ENCODE data around the gene TMEM132A. TPM values are rescaled to one million over a fixed set of nuclear protein-coding genes. Genes with fewer than 3 reads are reported as not detected.

The TMEM132A gene
- total RNA-seq, 1 experiment from 2014 or later: 114 TPM

GRCh38 chr11:60982184-60982583 lies 57.9 kb downstream of the TMEM132A start:
- TF ChIP-seq ELF4 (CRISPR knock-in tag; IDR thresholded peaks at IDR 0.05; ENCODE audit: low read depth) (no peak), CREB1 (CRISPR knock-in tag; IDR thresholded peaks at IDR 0.05) (no peak)
- H3K36me3 Mint-ChIP-seq: no peaks in the 10 kb centered on the region
- H3K4me1 Mint-ChIP-seq: no peaks in the 10 kb centered on the region
- ATAC-seq (no peak), DNase-seq (ENCODE audit: low spot score) (no peak)
- no peak overlapping the region for H3K4me3 Mint-ChIP-seq
- no peaks in the 10 kb centered on the region; the same call in 1 of the 2 replicates for H3K27me3 Mint-ChIP-seq (ENCODE audit: low read depth)
- ChIA-PET CTCF (interaction anchor here (1.4 kb wide), 1 partner anchor 12 kb away, joined by 9 read pairs; no protein-coding TSS in a partner anchor), POLR2A (no interaction called here)
- H3K9me3 Mint-ChIP-seq: no peaks in the 10 kb centered on the region
- H3K27ac Mint-ChIP-seq: no peak overlapping the region

DNA sequence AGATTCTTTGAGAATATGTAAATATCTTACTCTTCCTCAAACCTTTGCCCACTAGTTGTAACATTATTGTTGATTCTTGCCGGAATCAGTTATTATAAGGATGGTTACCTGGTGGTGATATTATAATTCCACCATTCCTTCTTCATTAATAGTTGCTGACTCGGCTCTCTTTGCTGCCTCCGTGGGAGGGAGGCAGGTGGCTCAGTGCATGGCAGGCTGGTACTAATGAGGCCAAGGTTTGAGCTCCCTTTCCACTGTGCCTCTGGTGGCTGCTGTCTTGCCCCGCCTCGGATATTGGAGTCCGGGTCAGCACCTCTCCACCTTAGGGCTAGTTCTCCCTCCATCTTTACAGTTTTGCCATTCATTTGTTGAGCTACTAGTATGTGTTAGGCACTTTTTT lies 59.9 kb downstream of the TMEM132A start:
- no peaks in the 10 kb centered on the region; the same call in none of the 2 replicates for H3K27me3 Mint-ChIP-seq (ENCODE audit: low read depth)
- H3K4me3 Mint-ChIP-seq: no peak overlapping the region
- DNase-seq (ENCODE audit: low spot score) (no peak), ATAC-seq (no peak)
- CTCF ChIA-PET: interaction anchor here (1.4 to 1.5 kb wide), 2 partner anchors 13 to 14 kb away, joined by 3 to 6 read pairs; no protein-coding TSS in a partner anchor
- H3K27ac Mint-ChIP-seq: no peak overlapping the region
- no peaks in the 10 kb centered on the region for H3K4me1 Mint-ChIP-seq
- H3K9me3 Mint-ChIP-seq: no peaks in the 10 kb centered on the region
- POLR2A ChIA-PET: no interaction called here
- TF ChIP-seq SP1 (CRISPR knock-in tag; conservative IDR thresholded peaks at IDR 0.05) (no peak), GABPB1 (CRISPR knock-in tag; IDR thresholded peaks at IDR 0.05) (no peak), NFATC4 (CRISPR knock-in tag; IDR thresholded peaks at IDR 0.05) (no peak)
- H3K36me3 Mint-ChIP-seq: no peaks in the 10 kb centered on the region

GRCh38 chr11:60984636-60985035 lies 60.4 kb downstream of the TMEM132A start:
- DNase-seq (ENCODE audit: low spot score) (no peak), ATAC-seq (no peak; the same call in 1 of the 2 replicates)
- Mint-ChIP-seq H3K4me3 (no peak overlapping the region), H3K9me3 (no peaks in the 10 kb centered on the region), H3K27me3 (ENCODE audit: low read depth) (no peaks in the 10 kb centered on the region; the same call in none of the 2 replicates), H3K4me1 (no peaks in the 10 kb centered on the region), H3K27ac (no peak overlapping the region), H3K36me3 (no peaks in the 10 kb centered on the region)
- ChIA-PET CTCF (interaction anchor here (0.6 to 1.5 kb wide), 3 partner anchors 14 to 491 kb away, joined by 3 to 6 read pairs (median 4); no protein-coding TSS in a partner anchor), POLR2A (interaction anchor here (0.6 kb wide), 1 partner anchor 163 kb away, joined by 3 read pairs; no protein-coding TSS in a partner anchor)
- TF ChIP-seq AR (CRISPR knock-in tag; IDR thresholded peaks at IDR 0.05): no peak
- TF ChIP-seq HMGA2 (CRISPR knock-in tag; IDR thresholded peaks at IDR 0.05): no peak
- TF ChIP-seq, protein P1, sequence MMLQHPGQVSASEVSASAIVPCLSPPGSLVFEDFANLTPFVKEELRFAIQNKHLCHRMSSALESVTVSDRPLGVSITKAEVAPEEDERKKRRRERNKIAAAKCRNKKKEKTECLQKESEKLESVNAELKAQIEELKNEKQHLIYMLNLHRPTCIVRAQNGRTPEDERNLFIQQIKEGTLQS (CRISPR knock-in tag; conservative IDR thresholded peaks at IDR 0.05): no peak
- TF ChIP-seq CBFB (CRISPR knock-in tag; IDR thresholded peaks at IDR 0.05; ENCODE audit: low read depth): no peak
- no peak for TF ChIP-seq TCF7 (CRISPR knock-in tag; IDR thresholded peaks at IDR 0.05; ENCODE audit: low read depth)
- TF ChIP-seq PRRX2 (CRISPR knock-in tag; IDR thresholded peaks at IDR 0.05): no peak
- TF ChIP-seq ATF1 (CRISPR knock-in tag; IDR thresholded peaks at IDR 0.05): no peak
- no peak for TF ChIP-seq NFE2L1 (CRISPR knock-in tag; IDR thresholded peaks at IDR 0.05)
- TF ChIP-seq ESRRA (CRISPR knock-in tag; IDR thresholded peaks at IDR 0.05; ENCODE audit: borderline replicate concordance): no peak
- TF ChIP-seq, protein P2, sequence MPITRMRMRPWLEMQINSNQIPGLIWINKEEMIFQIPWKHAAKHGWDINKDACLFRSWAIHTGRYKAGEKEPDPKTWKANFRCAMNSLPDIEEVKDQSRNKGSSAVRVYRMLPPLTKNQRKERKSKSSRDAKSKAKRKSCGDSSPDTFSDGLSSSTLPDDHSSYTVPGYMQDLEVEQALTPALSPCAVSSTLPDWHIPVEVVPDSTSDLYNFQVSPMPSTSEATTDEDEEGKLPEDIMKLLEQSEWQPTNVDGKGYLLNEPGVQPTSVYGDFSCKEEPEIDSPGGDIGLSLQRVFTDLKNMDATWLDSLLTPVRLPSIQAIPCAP (CRISPR knock-in tag; IDR thresholded peaks at IDR 0.05): no peak
- TF ChIP-seq ZNF396 (CRISPR knock-in tag; IDR thresholded peaks at IDR 0.05; ENCODE audit: borderline replicate concordance): no peak
- TF ChIP-seq, protein P3, sequence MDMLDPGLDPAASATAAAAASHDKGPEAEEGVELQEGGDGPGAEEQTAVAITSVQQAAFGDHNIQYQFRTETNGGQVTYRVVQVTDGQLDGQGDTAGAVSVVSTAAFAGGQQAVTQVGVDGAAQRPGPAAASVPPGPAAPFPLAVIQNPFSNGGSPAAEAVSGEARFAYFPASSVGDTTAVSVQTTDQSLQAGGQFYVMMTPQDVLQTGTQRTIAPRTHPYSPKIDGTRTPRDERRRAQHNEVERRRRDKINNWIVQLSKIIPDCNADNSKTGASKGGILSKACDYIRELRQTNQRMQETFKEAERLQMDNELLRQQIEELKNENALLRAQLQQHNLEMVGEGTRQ (CRISPR knock-in tag; IDR thresholded peaks at IDR 0.05): no peak
- TF ChIP-seq TP53 (CRISPR knock-in tag; IDR thresholded peaks at IDR 0.05): no peak
- no peak for TF ChIP-seq ZNF423 (CRISPR knock-in tag; IDR thresholded peaks at IDR 0.05)
- TF ChIP-seq ZNF121 (CRISPR knock-in tag; IDR thresholded peaks at IDR 0.05): no peak
- no peak for TF ChIP-seq ATF6 (CRISPR knock-in tag; IDR thresholded peaks at IDR 0.05)
- TF ChIP-seq MYBL2 (CRISPR knock-in tag; IDR thresholded peaks at IDR 0.05): no peak
